HepG2 (cell line): ENCODE results near the gene ATP6V0A1. TPM values are rescaled to one million over a fixed set of nuclear protein-coding genes. Genes with fewer than 3 reads are reported as not detected.
A peak's percentile ranks its signal among the peaks of the same experiment; 100 is the strongest.

Experiments used
- ATRX ChIP-seq: sonication (generic); formaldehyde crosslinking; IDR thresholded peaks from 2 replicates; pipeline ENCODE4 v1.4.0; 2020; ENCODE audit warnings: missing genetic modification reagents, borderline replicate concordance
- CHD2 ChIP-seq: IDR thresholded peaks from 2 replicates; pipeline ENCODE4 v1.6.1; 2011; ENCODE audit warnings: low read depth, low read length, improper control_type of control experiment
- ERF ChIP-seq: IDR thresholded peaks from 2 replicates; pipeline ENCODE4 v1.6.1; 2018; ENCODE audit warnings: missing biosample characterization, missing genetic modification reagents
- HOXA3 ChIP-seq: sonication (generic); formaldehyde crosslinking; IDR thresholded peaks from 2 replicates; pipeline ENCODE4 v1.5.0; 2020; ENCODE audit warnings: missing genetic modification reagents
- MXI1 ChIP-seq: IDR thresholded peaks from 3 replicates; pipeline ENCODE4 v1.6.1; 2012; ENCODE audit warnings: low read depth, low read length, inconsistent platforms, borderline replicate concordance
- NCOA1 ChIP-seq: sonication (generic); formaldehyde crosslinking; IDR thresholded peaks from 2 replicates; pipeline ENCODE4 v1.9.0; 2021; ENCODE audit warnings: missing genetic modification reagents
- SOX13 ChIP-seq, 3 experiments: fragments of 450-650 bp in 1 of 3; sonication (generic) in 1 of 3; formaldehyde crosslinking in 1 of 3; IDR thresholded peaks in 2 of 3; conservative IDR thresholded peaks in 1 of 3; 2 replicates each; pipeline versions ENCODE4 v1.5.0 to v1.6.1; 2016 to 2020; ENCODE audit warnings: antibody characterized with exemption in 1 of 3, mild to moderate bottlenecking in 1 of 3, missing compliant biosample characterization in 1 of 3, missing genetic modification reagents in 1 of 3, moderate library complexity in 1 of 3
- ZNF124 ChIP-seq: sonication (generic); formaldehyde crosslinking; IDR thresholded peaks from 2 replicates; pipeline ENCODE4 v1.4.0; 2020; ENCODE audit warnings: missing genetic modification reagents
- ZNF143 ChIP-seq: sonication (generic); formaldehyde crosslinking; IDR thresholded peaks from 2 replicates; pipeline ENCODE4 v1.4.0; 2020; ENCODE audit warnings: missing genetic modification reagents
- ZNF282 ChIP-seq: fragments of 450-650 bp; IDR thresholded peaks from 2 replicates; pipeline ENCODE4 v1.6.1; 2018; ENCODE audit not compliant: partially characterized antibody
- ZNF292 ChIP-seq: sonication (generic); formaldehyde crosslinking; IDR thresholded peaks from 2 replicates; pipeline ENCODE4 v1.8.1; 2022; ENCODE audit warnings: mild to moderate bottlenecking, low read depth, missing genetic modification reagents, borderline replicate concordance
- ZNF383 ChIP-seq: sonication (generic); formaldehyde crosslinking; IDR thresholded peaks from 2 replicates; pipeline ENCODE4 v1.4.0; 2020; ENCODE audit warnings: missing genetic modification reagents, mild to moderate bottlenecking, borderline replicate concordance
- ZNF441 ChIP-seq: sonication (generic); formaldehyde crosslinking; IDR thresholded peaks from 2 replicates; pipeline ENCODE4 v1.7.0; 2021; ENCODE audit warnings: missing genetic modification reagents, borderline replicate concordance
- polyA plus RNA-seq, 8 experiments: library from polyadenylated mRNA; depleted of rRNA in 3 of 8; stranded (reverse) in 7 of 8; unstranded in 1 of 8; fragments of >200 nt; fragmentation: Illumina TruSeq in 4 of 8; extraction: Trizol in 4 of 8; gene quantifications; 2 replicates each; pipeline versions ENCODE4 v1.2.1 to v1.2.3, GENCODE V29; 2011 to 2016; ENCODE audit warnings: low read depth in 4 of 8, missing spikeins in 1 of 8, mixed read lengths in 1 of 8; ENCODE audit not compliant: insufficient read depth in 1 of 8
- total RNA-seq, 5 experiments: library from RNA; depleted of rRNA; stranded (reverse); fragments of >200 nt; fragmentation: Illumina TruSeq; extraction: Trizol; gene quantifications; 2 replicates each; pipeline ENCODE4 v1.2.3, GENCODE V29; 2016; ENCODE audit warnings: low read depth in 1 of 5
- TF ChIP-seq, protein P1 (sequence below): sonication (generic); formaldehyde crosslinking; IDR thresholded peaks from 2 replicates; pipeline ENCODE4 v1.8.0; 2022; ENCODE audit warnings: missing genetic modification reagents, mild to moderate bottlenecking, moderate library complexity, borderline replicate concordance
- TF ChIP-seq, protein P2 (sequence below): sonication (generic); formaldehyde crosslinking; IDR thresholded peaks from 2 replicates; pipeline ENCODE4 v1.5.0; 2020; ENCODE audit warnings: missing genetic modification reagents
- TF ChIP-seq, protein P3 (sequence below): sonication (generic); formaldehyde crosslinking; IDR thresholded peaks from 2 replicates; pipeline ENCODE4 v1.5.1; 2020; ENCODE audit warnings: mild to moderate bottlenecking, missing genetic modification reagents, moderate library complexity
- TF ChIP-seq, protein P4 (sequence below): sonication (generic); formaldehyde crosslinking; IDR thresholded peaks from 2 replicates; pipeline ENCODE4 v1.5.1; 2020; ENCODE audit warnings: mild to moderate bottlenecking, missing genetic modification reagents, borderline replicate concordance

ATP6V0A1 gene
- total and polyA plus RNA-seq, 2 of the 13 experiments (the other 11 are each of a cell fraction or from before 2014, with no cell fraction given), result 27.9 to 54.1 TPM

DNA sequence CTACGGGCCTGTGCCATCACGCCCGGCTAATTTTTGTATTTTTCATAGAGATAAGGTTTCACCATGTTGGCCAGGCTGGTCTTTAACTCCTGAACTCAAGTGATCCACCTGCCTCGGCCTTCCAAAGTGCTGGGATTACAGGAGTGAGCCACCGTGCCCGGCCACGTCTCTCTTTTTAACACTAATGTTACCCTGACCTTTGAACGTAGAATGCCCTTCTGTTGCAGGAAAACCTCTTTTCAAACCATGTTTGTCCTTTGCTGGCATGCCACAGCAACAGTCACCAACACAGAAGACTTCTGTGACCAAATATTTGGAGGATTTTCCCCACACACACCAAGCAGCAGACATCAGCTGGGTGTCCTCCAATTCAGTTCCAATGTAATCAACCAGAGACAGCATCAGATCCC is 86.2 kb downstream of the ATP6V0A1 start (continued):
- peak; percentile 84; the same call in 1 of the 2 replicates for TF ChIP-seq ZNF292 (CRISPR knock-in tag)
- TF ChIP-seq NCOA1 (CRISPR knock-in tag), result no peak
- TF ChIP-seq, protein P1, sequence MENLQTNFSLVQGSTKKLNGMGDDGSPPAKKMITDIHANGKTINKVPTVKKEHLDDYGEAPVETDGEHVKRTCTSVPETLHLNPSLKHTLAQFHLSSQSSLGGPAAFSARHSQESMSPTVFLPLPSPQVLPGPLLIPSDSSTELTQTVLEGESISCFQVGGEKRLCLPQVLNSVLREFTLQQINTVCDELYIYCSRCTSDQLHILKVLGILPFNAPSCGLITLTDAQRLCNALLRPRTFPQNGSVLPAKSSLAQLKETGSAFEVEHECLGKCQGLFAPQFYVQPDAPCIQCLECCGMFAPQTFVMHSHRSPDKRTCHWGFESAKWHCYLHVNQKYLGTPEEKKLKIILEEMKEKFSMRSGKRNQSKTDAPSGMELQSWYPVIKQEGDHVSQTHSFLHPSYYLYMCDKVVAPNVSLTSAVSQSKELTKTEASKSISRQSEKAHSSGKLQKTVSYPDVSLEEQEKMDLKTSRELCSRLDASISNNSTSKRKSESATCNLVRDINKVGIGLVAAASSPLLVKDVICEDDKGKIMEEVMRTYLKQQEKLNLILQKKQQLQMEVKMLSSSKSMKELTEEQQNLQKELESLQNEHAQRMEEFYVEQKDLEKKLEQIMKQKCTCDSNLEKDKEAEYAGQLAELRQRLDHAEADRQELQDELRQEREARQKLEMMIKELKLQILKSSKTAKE (CRISPR knock-in tag), result no peak
- no peak for TF ChIP-seq CHD2
- TF ChIP-seq, protein P2, sequence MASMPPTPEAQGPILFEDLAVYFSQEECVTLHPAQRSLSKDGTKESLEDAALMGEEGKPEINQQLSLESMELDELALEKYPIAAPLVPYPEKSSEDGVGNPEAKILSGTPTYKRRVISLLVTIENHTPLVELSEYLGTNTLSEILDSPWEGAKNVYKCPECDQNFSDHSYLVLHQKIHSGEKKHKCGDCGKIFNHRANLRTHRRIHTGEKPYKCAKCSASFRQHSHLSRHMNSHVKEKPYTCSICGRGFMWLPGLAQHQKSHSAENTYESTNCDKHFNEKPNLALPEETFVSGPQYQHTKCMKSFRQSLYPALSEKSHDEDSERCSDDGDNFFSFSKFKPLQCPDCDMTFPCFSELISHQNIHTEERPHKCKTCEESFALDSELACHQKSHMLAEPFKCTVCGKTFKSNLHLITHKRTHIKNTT (CRISPR knock-in tag), result no peak
- no peak for TF ChIP-seq SOX13 (IDR thresholded peaks at IDR 0.05)
- TF ChIP-seq SOX13 (CRISPR knock-in tag; conservative IDR thresholded peaks at IDR 0.05 in 1 of 2, IDR thresholded peaks at IDR 0.05 in 1 of 2), result peak in 1 of 2 experiments; percentile 49; a peak in 2 of 4 replicates
- peak; percentile 33; the same call in 1 of the 3 replicates for TF ChIP-seq MXI1
- TF ChIP-seq ZNF441, result no peak
- TF ChIP-seq, protein P3, sequence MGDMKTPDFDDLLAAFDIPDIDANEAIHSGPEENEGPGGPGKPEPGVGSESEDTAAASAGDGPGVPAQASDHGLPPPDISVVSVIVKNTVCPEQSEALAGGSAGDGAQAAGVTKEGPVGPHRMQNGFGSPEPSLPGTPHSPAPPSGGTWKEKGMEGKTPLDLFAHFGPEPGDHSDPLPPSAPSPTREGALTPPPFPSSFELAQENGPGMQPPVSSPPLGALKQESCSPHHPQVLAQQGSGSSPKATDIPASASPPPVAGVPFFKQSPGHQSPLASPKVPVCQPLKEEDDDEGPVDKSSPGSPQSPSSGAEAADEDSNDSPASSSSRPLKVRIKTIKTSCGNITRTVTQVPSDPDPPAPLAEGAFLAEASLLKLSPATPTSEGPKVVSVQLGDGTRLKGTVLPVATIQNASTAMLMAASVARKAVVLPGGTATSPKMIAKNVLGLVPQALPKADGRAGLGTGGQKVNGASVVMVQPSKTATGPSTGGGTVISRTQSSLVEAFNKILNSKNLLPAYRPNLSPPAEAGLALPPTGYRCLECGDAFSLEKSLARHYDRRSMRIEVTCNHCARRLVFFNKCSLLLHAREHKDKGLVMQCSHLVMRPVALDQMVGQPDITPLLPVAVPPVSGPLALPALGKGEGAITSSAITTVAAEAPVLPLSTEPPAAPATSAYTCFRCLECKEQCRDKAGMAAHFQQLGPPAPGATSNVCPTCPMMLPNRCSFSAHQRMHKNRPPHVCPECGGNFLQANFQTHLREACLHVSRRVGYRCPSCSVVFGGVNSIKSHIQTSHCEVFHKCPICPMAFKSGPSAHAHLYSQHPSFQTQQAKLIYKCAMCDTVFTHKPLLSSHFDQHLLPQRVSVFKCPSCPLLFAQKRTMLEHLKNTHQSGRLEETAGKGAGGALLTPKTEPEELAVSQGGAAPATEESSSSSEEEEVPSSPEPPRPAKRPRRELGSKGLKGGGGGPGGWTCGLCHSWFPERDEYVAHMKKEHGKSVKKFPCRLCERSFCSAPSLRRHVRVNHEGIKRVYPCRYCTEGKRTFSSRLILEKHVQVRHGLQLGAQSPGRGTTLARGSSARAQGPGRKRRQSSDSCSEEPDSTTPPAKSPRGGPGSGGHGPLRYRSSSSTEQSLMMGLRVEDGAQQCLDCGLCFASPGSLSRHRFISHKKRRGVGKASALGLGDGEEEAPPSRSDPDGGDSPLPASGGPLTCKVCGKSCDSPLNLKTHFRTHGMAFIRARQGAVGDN, result no peak
- no peak for TF ChIP-seq ZNF124 (CRISPR knock-in tag)
- TF ChIP-seq ZNF143 (CRISPR knock-in tag), result no peak
- TF ChIP-seq ATRX, result no peak
- TF ChIP-seq, protein P4, sequence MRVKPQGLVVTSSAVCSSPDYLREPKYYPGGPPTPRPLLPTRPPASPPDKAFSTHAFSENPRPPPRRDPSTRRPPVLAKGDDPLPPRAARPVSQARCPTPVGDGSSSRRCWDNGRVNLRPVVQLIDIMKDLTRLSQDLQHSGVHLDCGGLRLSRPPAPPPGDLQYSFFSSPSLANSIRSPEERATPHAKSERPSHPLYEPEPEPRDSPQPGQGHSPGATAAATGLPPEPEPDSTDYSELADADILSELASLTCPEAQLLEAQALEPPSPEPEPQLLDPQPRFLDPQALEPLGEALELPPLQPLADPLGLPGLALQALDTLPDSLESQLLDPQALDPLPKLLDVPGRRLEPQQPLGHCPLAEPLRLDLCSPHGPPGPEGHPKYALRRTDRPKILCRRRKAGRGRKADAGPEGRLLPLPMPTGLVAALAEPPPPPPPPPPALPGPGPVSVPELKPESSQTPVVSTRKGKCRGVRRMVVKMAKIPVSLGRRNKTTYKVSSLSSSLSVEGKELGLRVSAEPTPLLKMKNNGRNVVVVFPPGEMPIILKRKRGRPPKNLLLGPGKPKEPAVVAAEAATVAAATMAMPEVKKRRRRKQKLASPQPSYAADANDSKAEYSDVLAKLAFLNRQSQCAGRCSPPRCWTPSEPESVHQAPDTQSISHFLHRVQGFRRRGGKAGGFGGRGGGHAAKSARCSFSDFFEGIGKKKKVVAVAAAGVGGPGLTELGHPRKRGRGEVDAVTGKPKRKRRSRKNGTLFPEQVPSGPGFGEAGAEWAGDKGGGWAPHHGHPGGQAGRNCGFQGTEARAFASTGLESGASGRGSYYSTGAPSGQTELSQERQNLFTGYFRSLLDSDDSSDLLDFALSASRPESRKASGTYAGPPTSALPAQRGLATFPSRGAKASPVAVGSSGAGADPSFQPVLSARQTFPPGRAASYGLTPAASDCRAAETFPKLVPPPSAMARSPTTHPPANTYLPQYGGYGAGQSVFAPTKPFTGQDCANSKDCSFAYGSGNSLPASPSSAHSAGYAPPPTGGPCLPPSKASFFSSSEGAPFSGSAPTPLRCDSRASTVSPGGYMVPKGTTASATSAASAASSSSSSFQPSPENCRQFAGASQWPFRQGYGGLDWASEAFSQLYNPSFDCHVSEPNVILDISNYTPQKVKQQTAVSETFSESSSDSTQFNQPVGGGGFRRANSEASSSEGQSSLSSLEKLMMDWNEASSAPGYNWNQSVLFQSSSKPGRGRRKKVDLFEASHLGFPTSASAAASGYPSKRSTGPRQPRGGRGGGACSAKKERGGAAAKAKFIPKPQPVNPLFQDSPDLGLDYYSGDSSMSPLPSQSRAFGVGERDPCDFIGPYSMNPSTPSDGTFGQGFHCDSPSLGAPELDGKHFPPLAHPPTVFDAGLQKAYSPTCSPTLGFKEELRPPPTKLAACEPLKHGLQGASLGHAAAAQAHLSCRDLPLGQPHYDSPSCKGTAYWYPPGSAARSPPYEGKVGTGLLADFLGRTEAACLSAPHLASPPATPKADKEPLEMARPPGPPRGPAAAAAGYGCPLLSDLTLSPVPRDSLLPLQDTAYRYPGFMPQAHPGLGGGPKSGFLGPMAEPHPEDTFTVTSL (CRISPR knock-in tag), result no peak
- TF ChIP-seq HOXA3 (CRISPR knock-in tag), result peak; percentile 44; the same call in 1 of the 2 replicates
- no peak for TF ChIP-seq ZNF383 (CRISPR knock-in tag)
- no peak for TF ChIP-seq ZNF282
- TF ChIP-seq ERF (CRISPR knock-in tag), result peak; percentile 81
